PC-9 (cell line): ENCODE measurements around the gene OSBPL8. TPM values are rescaled to one million over a fixed set of nuclear protein-coding genes. Genes with fewer than 3 reads are reported as not detected.

Experiments used
- BruUV-seq: library from RNA; stranded (reverse); fragments of 400-500 nt; replicated peaks from 2 replicates; lab custom pipeline; 2021; lab: Mats Ljungman, UMichigan
- CTCF ChIA-PET: fragments of 300-600 bp; sonication (Branson Sonifier 250); formaldehyde crosslinking; loops from one replicate; lab custom pipeline; 2022; ENCODE audit warnings: antibody characterized with exemption; lab: Charles Lee
- POLR2A ChIA-PET: fragments of 300-600 bp; sonication (Branson Sonifier 250); formaldehyde crosslinking; loops from one replicate; lab custom pipeline; 2022; ENCODE audit warnings: antibody characterized with exemption; ENCODE audit not compliant: unreplicated experiment; lab: Charles Lee
- DNase-seq, 2 experiments: peaks; one replicate each; pipeline versions ENCODE4 v3.0.0 to v3.0.0-alpha.2; 2015 to 2022; ENCODE audit warnings: mixed read lengths in 1 of 2
- H2AFZ ChIP-seq: fragments of 200-600 bp; sonication (generic); 2 replicates; pipeline ENCODE4 v1.8.1; 2017; ENCODE audit warnings: antibody characterized with exemption
- H3F3A ChIP-seq: fragments of 200-600 bp; sonication (generic); 2 replicates; pipeline ENCODE4 v1.8.1; 2017; ENCODE audit warnings: antibody characterized with exemption, mild to moderate bottlenecking, low read depth; ENCODE audit not compliant: insufficient read depth
- H3K27ac ChIP-seq: fragments of 200-600 bp; sonication (generic); 2 replicates; pipeline ENCODE4 v1.6.1; 2016; ENCODE audit warnings: mixed run types
- H3K27me3 ChIP-seq: fragments of 200-600 bp; sonication (generic); 2 replicates; pipeline ENCODE4 v1.6.1; 2016; ENCODE audit warnings: low read depth, mixed run types; ENCODE audit not compliant: insufficient read depth
- H3K36me3 ChIP-seq: fragments of 200-600 bp; sonication (generic); 2 replicates; pipeline ENCODE4 v1.6.1; 2016; ENCODE audit warnings: low read depth, mixed run types
- H3K4me1 ChIP-seq: fragments of 200-600 bp; sonication (generic); replicated peaks from 2 replicates; pipeline ENCODE4 v1.6.1; 2016; ENCODE audit warnings: mixed run types; ENCODE audit not compliant: insufficient read depth
- H3K4me2 ChIP-seq: fragments of 200-600 bp; sonication (generic); 2 replicates; pipeline ENCODE4 v1.6.1; 2017; ENCODE audit warnings: mixed run types
- H3K4me3 ChIP-seq: fragments of 200-600 bp; sonication (generic); 2 replicates; pipeline ENCODE4 v1.6.1; 2016; ENCODE audit warnings: mixed run types
- H3K79me2 ChIP-seq: fragments of 200-600 bp; sonication (generic); 2 replicates; pipeline ENCODE4 v1.6.1; 2017; ENCODE audit warnings: low read depth, mixed run types
- H3K9me2 ChIP-seq: fragments of 200-600 bp; sonication (generic); 2 replicates; pipeline ENCODE4 v1.8.1; 2017; ENCODE audit warnings: mild to moderate bottlenecking; ENCODE audit not compliant: insufficient read depth
- H3K9me3 ChIP-seq: fragments of 200-600 bp; sonication (generic); 2 replicates; pipeline ENCODE4 v1.8.1; 2016; ENCODE audit warnings: low read depth; ENCODE audit not compliant: insufficient read depth
- H4K20me1 ChIP-seq: fragments of 200-600 bp; sonication (generic); 2 replicates; pipeline ENCODE4 v1.8.1; 2017; ENCODE audit not compliant: insufficient read depth
- CTCF ChIP-seq: fragments of 200-600 bp; sonication (generic); conservative IDR thresholded peaks from 2 replicates; pipeline ENCODE4 v1.6.1; 2017; ENCODE audit warnings: mixed run types, antibody characterized with exemption, mild to moderate bottlenecking, moderate library complexity
- EZH2 ChIP-seq: fragments of 200-600 bp; sonication (generic); IDR thresholded peaks from 2 replicates; pipeline ENCODE4 v1.8.0; 2017; ENCODE audit warnings: antibody characterized with exemption, low read depth
- intact Hi-C: fragments of 100-400 bp; cut with micrococcal nuclease; formaldehyde crosslinking; loops from one replicate; pipeline ENCODE4 v1.10.0; 2022; ENCODE audit not compliant: unreplicated experiment
- total RNA-seq: library from RNA; stranded (reverse); gene quantifications from 2 replicates; pipeline ENCODE4 v1.2.3, GENCODE V29; 2021

The OSBPL8 gene
- total RNA-seq, 1 experiment from 2014 or later: 53.2 TPM

DNA sequence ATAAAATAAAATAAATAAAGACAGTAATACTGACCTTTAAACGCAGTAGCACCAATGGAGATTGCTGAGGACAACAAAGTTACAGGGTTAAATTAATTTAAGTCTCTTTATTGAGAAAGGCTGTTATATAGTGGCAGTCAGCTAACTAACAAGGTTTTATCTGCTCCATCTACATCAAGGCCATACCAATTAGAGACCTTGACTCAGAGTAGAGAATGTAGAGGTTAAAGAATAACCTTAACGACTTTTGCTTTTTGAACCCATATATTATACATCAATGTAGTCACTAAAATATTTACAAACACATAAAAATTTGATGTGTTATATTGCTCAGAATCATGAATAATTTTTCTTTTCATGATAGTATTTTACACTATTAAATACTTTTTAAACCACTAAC, 21.6 kb downstream of the OSBPL8 start:
- H3K4me1 ChIP-seq: no peaks in the 10 kb centered on the region
- ChIA-PET POLR2A (no interaction called here), CTCF (no interaction called here)
- no peak overlapping the region for H3K27ac ChIP-seq
- H2AFZ ChIP-seq: no peak overlapping the region
- peaks cover 3% of the 10 kb centered on the region; the same call in 1 of the 2 replicates for H3K9me3 ChIP-seq
- DNase-seq: no peak
- H4K20me1 ChIP-seq: no peaks in the 10 kb centered on the region; the same call in 1 of the 2 replicates
- no TSS peak for BruUV-seq
- no peak overlapping the region for H3K4me2 ChIP-seq
- no peaks in the 10 kb centered on the region for H3K27me3 ChIP-seq
- H3K36me3 ChIP-seq: no peaks in the 10 kb centered on the region
- no peak overlapping the region for H3K4me3 ChIP-seq
- intact Hi-C loops: no loop called here
- TF ChIP-seq CTCF (no peak), EZH2 (no peak)
- no peaks in the 10 kb centered on the region for H3F3A ChIP-seq
- H3K79me2 ChIP-seq: peaks cover 14% of the 10 kb centered on the region; the same call in 1 of the 2 replicates
- no peaks in the 10 kb centered on the region for H3K9me2 ChIP-seq

- no TSS peak for BruUV-seq
- Histone ChIP-seq H3F3A (no peaks in the 10 kb centered on the region), H4K20me1 (no peaks in the 10 kb centered on the region; the same call in 1 of the 2 replicates), H3K4me2 (no peak overlapping the region), H3K9me2 (no peaks in the 10 kb centered on the region), H3K36me3 (no peaks in the 10 kb centered on the region), H3K27ac (no peak overlapping the region), H3K27me3 (no peaks in the 10 kb centered on the region), H3K4me3 (no peak overlapping the region), H2AFZ (no peak overlapping the region), H3K9me3 (peaks cover 3% of the 10 kb centered on the region; the same call in 1 of the 2 replicates), H3K79me2 (peaks cover 14% of the 10 kb centered on the region; the same call in 1 of the 2 replicates), H3K4me1 (no peaks in the 10 kb centered on the region)
- intact Hi-C loops: no loop called here
- ChIA-PET POLR2A (no interaction called here), CTCF (no interaction called here)
- TF ChIP-seq EZH2 (no peak), CTCF (no peak)
- DNase-seq: no peak
Observed at GRCh38 chr12:76536546-76536945, 23.0 kb downstream of the OSBPL8 start.

DNA sequence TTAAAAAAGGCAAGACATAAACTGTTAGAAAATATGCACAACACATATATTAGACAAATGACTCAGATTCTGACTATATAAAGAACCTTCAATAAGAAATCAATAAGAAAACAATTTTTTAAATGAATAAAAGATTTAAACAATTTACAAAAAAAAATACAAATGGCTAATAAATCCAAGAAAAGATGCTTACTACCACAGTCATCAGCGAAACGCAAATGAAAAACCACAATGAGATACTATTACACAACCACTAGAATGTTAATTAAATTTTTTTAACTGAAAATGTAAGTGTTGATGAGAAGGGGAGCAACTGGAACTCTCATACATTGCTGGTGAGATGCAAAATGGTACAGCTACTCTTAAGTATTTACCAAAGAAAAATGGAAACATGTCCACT, 24.4 kb downstream of the OSBPL8 start:
- TF ChIP-seq EZH2 (no peak), CTCF (no peak)
- POLR2A ChIA-PET: no interaction called here

More for the DNA sequence above, 24.4 kb downstream of the OSBPL8 start:
- Histone ChIP-seq H3K9me2 (no peaks in the 10 kb centered on the region), H3K4me2 (no peak overlapping the region), H3K9me3 (peaks cover 3% of the 10 kb centered on the region; the same call in 1 of the 2 replicates), H2AFZ (no peak overlapping the region), H3K27ac (no peak overlapping the region), H3K4me3 (no peak overlapping the region), H3F3A (no peaks in the 10 kb centered on the region), H3K27me3 (no peaks in the 10 kb centered on the region), H3K36me3 (no peaks in the 10 kb centered on the region), H3K4me1 (no peaks in the 10 kb centered on the region), H3K79me2 (peaks cover 19% of the 10 kb centered on the region; the same call in 1 of the 2 replicates), H4K20me1 (no peaks in the 10 kb centered on the region; the same call in 1 of the 2 replicates)
- intact Hi-C loops: no loop called here
- CTCF ChIA-PET: no interaction called here
- DNase-seq: no peak
- BruUV-seq: no TSS peak
